H1 (cell line): Measurements from ENCODE around the gene SYK. TPM values are rescaled to one million over a fixed set of nuclear protein-coding genes. Genes with fewer than 3 reads are reported as not detected.

ENCODE experiments used
- CTCF ChIA-PET: fragments of 300-600 bp; sonication (Branson Sonifier 250); formaldehyde crosslinking; loops from one replicate; lab custom pipeline; 2021; ENCODE audit not compliant: partially characterized antibody; lab: Charles Lee
- POLR2A ChIA-PET: fragments of 300-600 bp; sonication (Branson Sonifier 250); formaldehyde crosslinking; loops from one replicate; lab custom pipeline; 2021; ENCODE audit warnings: inconsistent platforms; ENCODE audit not compliant: partially characterized antibody; lab: Charles Lee
- DNase-seq, 2 experiments: peaks; one replicate each; pipeline versions ENCODE4 v3.0.0 to v3.0.0-alpha.2; 2010 to 2022; ENCODE audit warnings: low spot score in 2 of 2, low read depth in 1 of 2, mixed read lengths in 1 of 2
- FAIRE-seq: peaks from 2 replicates; lab custom pipeline; 2011; peaks lifted over from hg19 to GRCh38; lab: Jason Lieb, UNC
- H2AFZ ChIP-seq: 2 replicates; pipeline ENCODE4 v1.8.1; 2012; ENCODE audit warnings: low read length, inconsistent platforms
- H2AK5ac ChIP-seq: 2 replicates; pipeline ENCODE4 v1.6.1; 2013; ENCODE audit warnings: low read depth, low read length
- H2BK120ac ChIP-seq: replicated peaks from 2 replicates; pipeline ENCODE3; 2013; ENCODE audit warnings: low read depth, low read length, inconsistent platforms
- H2BK12ac ChIP-seq: 2 replicates; pipeline ENCODE4 v1.6.1; 2013; ENCODE audit warnings: low read depth, low read length
- H2BK15ac ChIP-seq: 2 replicates; pipeline ENCODE4 v1.6.1; 2013; ENCODE audit warnings: low read length
- H2BK20ac ChIP-seq: 2 replicates; pipeline ENCODE4 v1.6.1; 2013; ENCODE audit warnings: low read length
- H2BK5ac ChIP-seq: 2 replicates; pipeline ENCODE4 v1.6.1; 2013; ENCODE audit warnings: low read depth, low read length
- H3K14ac ChIP-seq: 2 replicates; pipeline ENCODE4 v1.6.1; 2013; ENCODE audit warnings: inconsistent platforms; ENCODE audit not compliant: insufficient read length
- H3K18ac ChIP-seq: 2 replicates; pipeline ENCODE4 v1.6.1; 2013; ENCODE audit warnings: low read length; ENCODE audit errors: extremely low read depth
- H3K23ac ChIP-seq: 2 replicates; pipeline ENCODE4 v1.6.1; 2013; ENCODE audit warnings: inconsistent platforms; ENCODE audit not compliant: insufficient read length
- H3K23me2 ChIP-seq: 2 replicates; pipeline ENCODE4 v1.6.1; 2013; ENCODE audit warnings: low read depth, low read length
- H3K27ac ChIP-seq: 2 replicates; pipeline ENCODE4 v1.6.1; 2011; ENCODE audit warnings: low read depth, low read length, inconsistent platforms
- H3K27me3 ChIP-seq, 4 experiments: replicated peaks in 1 of 4; 1 replicate in 1 of 4; 2 replicates in 3 of 4; pipeline versions ENCODE4 v1.6.1 to v1.8.1; 2011 to 2013; ENCODE audit warnings: low read length in 3 of 4, mild to moderate bottlenecking in 3 of 4, inconsistent platforms in 2 of 4, mixed read lengths in 2 of 4, moderate library complexity in 1 of 4; ENCODE audit not compliant: control insufficient read depth in 3 of 4, insufficient read depth in 3 of 4; ENCODE audit errors: extremely low read depth in 1 of 4
- H3K36me3 ChIP-seq, 4 experiments: 2 replicates each; pipeline versions ENCODE4 v1.6.1 to v1.8.1; 2011 to 2013; ENCODE audit warnings: mild to moderate bottlenecking in 4 of 4, low read length in 3 of 4, moderate library complexity in 2 of 4, control low read depth in 1 of 4, inconsistent platforms in 1 of 4; ENCODE audit not compliant: insufficient read depth in 4 of 4, control insufficient read depth in 2 of 4
- H3K4ac ChIP-seq: replicated peaks from 2 replicates; pipeline ENCODE3; 2013; ENCODE audit warnings: low read length, low read depth, mixed read lengths, inconsistent platforms; ENCODE audit not compliant: insufficient read length
- H3K4me1 ChIP-seq, 4 experiments: replicated peaks in 1 of 4; 1 replicate in 1 of 4; 2 replicates in 3 of 4; pipeline versions ENCODE4 v1.6.1 to v1.8.1; 2011 to 2013; ENCODE audit warnings: low read length in 3 of 4, inconsistent platforms in 2 of 4, mixed read lengths in 1 of 4; ENCODE audit not compliant: insufficient read depth in 4 of 4, control insufficient read depth in 3 of 4
- H3K4me2 ChIP-seq, 2 experiments: 2 replicates each; pipeline versions ENCODE4 v1.6.1 to v1.8.1; 2011 to 2013; ENCODE audit warnings: low read depth in 2 of 2, low read length in 2 of 2, control low read depth in 1 of 2, inconsistent platforms in 1 of 2, mild to moderate bottlenecking in 1 of 2; ENCODE audit not compliant: insufficient read depth in 1 of 2
- H3K4me3 ChIP-seq, 4 experiments: fragments of 200-600, 300-600 bp in 1 of 4; sonication (generic), shearing (Covaris generic), sonication (Bioruptor Twin) in 1 of 4; 2 replicates each; pipeline versions ENCODE4 v1.5.1 to v1.8.1; 2011 to 2016; ENCODE audit warnings: low read length in 4 of 4, low read depth in 3 of 4, control low read depth in 2 of 4, inconsistent platforms in 2 of 4, mild to moderate bottlenecking in 2 of 4, mixed read lengths in 1 of 4, moderate library complexity in 1 of 4; ENCODE audit not compliant: insufficient read depth in 2 of 4; ENCODE audit errors: extremely low read depth in 1 of 4
- H3K56ac ChIP-seq: replicated peaks from 2 replicates; pipeline ENCODE3; 2013; ENCODE audit warnings: low read depth, mild to moderate bottlenecking, mixed read lengths, low read length, inconsistent platforms; ENCODE audit not compliant: insufficient read length
- H3K79me1 ChIP-seq: 2 replicates; pipeline ENCODE4 v1.6.1; 2013; ENCODE audit warnings: low read depth, low read length, control low read depth
- H3K79me2 ChIP-seq, 2 experiments: 2 replicates each; pipeline versions ENCODE4 v1.6.1 to v1.8.1; 2012 to 2013; ENCODE audit warnings: low read length in 2 of 2, mild to moderate bottlenecking in 2 of 2, inconsistent platforms in 1 of 2; ENCODE audit not compliant: insufficient read depth in 2 of 2, control insufficient read depth in 1 of 2
- H3K9ac ChIP-seq, 4 experiments: replicated peaks in 1 of 4; 1 replicate in 1 of 4; 2 replicates in 3 of 4; pipeline versions ENCODE4 v1.6.1 to v1.8.1; 2011 to 2013; ENCODE audit warnings: low read depth in 3 of 4, low read length in 3 of 4, control low read depth in 2 of 4, mild to moderate bottlenecking in 2 of 4, moderate library complexity in 2 of 4, inconsistent platforms in 1 of 4; ENCODE audit errors: extremely low read depth in 1 of 4
- H3K9me3 ChIP-seq, 2 experiments: 2 replicates each; pipeline versions ENCODE4 v1.6.1 to v1.8.1; 2012 to 2013; ENCODE audit warnings: mild to moderate bottlenecking in 2 of 2, moderate library complexity in 2 of 2, control low read depth in 1 of 2, inconsistent platforms in 1 of 2, low read depth in 1 of 2, low read length in 1 of 2, mixed read lengths in 1 of 2; ENCODE audit not compliant: insufficient read depth in 2 of 2
- H4K20me1 ChIP-seq, 2 experiments: replicated peaks in 1 of 2; 2 replicates each; pipeline versions ENCODE3 to v1.8.1; 2011 to 2013; ENCODE audit warnings: inconsistent platforms in 2 of 2, low read length in 2 of 2, mild to moderate bottlenecking in 1 of 2; ENCODE audit not compliant: insufficient read depth in 2 of 2, control insufficient read depth in 1 of 2
- H4K5ac ChIP-seq: 2 replicates; pipeline ENCODE4 v1.6.1; 2013; ENCODE audit warnings: low read length, low read depth, mixed read lengths, inconsistent platforms; ENCODE audit not compliant: insufficient read length
- H4K8ac ChIP-seq: 2 replicates; pipeline ENCODE4 v1.8.0; 2013; ENCODE audit warnings: mild to moderate bottlenecking, moderate library complexity, low read length, inconsistent platforms; ENCODE audit not compliant: insufficient read depth; ENCODE audit errors: extremely low read depth
- H4K91ac ChIP-seq: replicated peaks from 2 replicates; pipeline ENCODE3; 2013; ENCODE audit warnings: low read length, mixed read lengths, inconsistent platforms; ENCODE audit not compliant: insufficient read length
- CBX8 ChIP-seq: fragments of 300-800, 300-1000 bp; sonication (generic); IDR thresholded peaks from 2 replicates; pipeline ENCODE4 v1.7.1; 2016; ENCODE audit warnings: low read depth, low read length, borderline replicate concordance
- EZH2 ChIP-seq: fragments of 200-600 bp; sonication (generic); IDR thresholded peaks from 2 replicates; pipeline ENCODE4 v1.7.1; 2012; ENCODE audit warnings: low read depth, mild to moderate bottlenecking, moderate library complexity, low read length, inconsistent platforms; ENCODE audit not compliant: severe bottlenecking
- FOSL1 ChIP-seq: IDR thresholded peaks from 2 replicates; pipeline ENCODE4 v1.6.1; 2011; ENCODE audit warnings: mild to moderate bottlenecking, low read depth, low read length, moderate library complexity; ENCODE audit not compliant: insufficient read depth
- JUND ChIP-seq: IDR thresholded peaks from 2 replicates; pipeline ENCODE4 v1.6.1; 2011; ENCODE audit warnings: mild to moderate bottlenecking, improper control_type of control experiment, low read length
- MAX ChIP-seq: IDR thresholded peaks from 2 replicates; pipeline ENCODE4 v1.6.1; 2012; ENCODE audit warnings: inconsistent platforms
- NRF1 ChIP-seq: IDR thresholded peaks from 2 replicates; pipeline ENCODE4 v1.6.1; 2011; ENCODE audit warnings: mild to moderate bottlenecking, low read depth, low read length, improper control_type of control experiment
- RAD21 ChIP-seq, 2 experiments: IDR thresholded peaks in 1 of 2; conservative IDR thresholded peaks in 1 of 2; 2 replicates each; pipeline ENCODE4 v1.6.1; 2011; ENCODE audit warnings: low read depth in 2 of 2, low read length in 2 of 2, improper control_type of control experiment in 1 of 2, inconsistent platforms in 1 of 2, mild to moderate bottlenecking in 1 of 2, moderate library complexity in 1 of 2
- TAF1 ChIP-seq: IDR thresholded peaks from 2 replicates; pipeline ENCODE4 v1.6.1; 2011; ENCODE audit warnings: mild to moderate bottlenecking, low read depth, low read length
- YY1 ChIP-seq: IDR thresholded peaks from 2 replicates; pipeline ENCODE4 v1.6.1; 2011; ENCODE audit warnings: low read depth, mild to moderate bottlenecking, low read length
- ZNF274 ChIP-seq: IDR thresholded peaks from 2 replicates; pipeline ENCODE4 v1.7.0; 2012; ENCODE audit warnings: low read length, borderline replicate concordance; ENCODE audit errors: extremely low read depth
- WGBS, 2 experiments: shearing (Covaris generic) in 1 of 2; methylation state at CpG; one replicate each; pipeline versions ENCODE4 v1.1.6 to v1.1.7; 2013 to 2015; ENCODE audit warnings: low lambda C conversion rate in 2 of 2, mixed read lengths in 2 of 2, inconsistent platforms in 1 of 2, low coverage in 1 of 2, missing lambda C conversion rate in 1 of 2; ENCODE audit not compliant: insufficient replicate concordance in 2 of 2, insufficient coverage in 1 of 2, insufficient read length in 1 of 2; ENCODE audit errors: extremely low coverage in 1 of 2, missing lambda C conversion rate in 1 of 2; 5-methylcytosine and 5-hydroxymethylcytosine counted together
- polyA plus RNA-seq, 7 experiments: library from polyadenylated mRNA; depleted of rRNA in 3 of 7; stranded (reverse) in 5 of 7; unstranded in 2 of 7; fragments of >200 nt in 5 of 7; fragments of 200-250 nt in 2 of 7; gene quantifications; 1 replicate in 5 of 7; 2 replicates in 1 of 7; 4 replicates in 1 of 7; pipeline versions ENCODE4 v1.2.1 to v1.2.3, GENCODE V29; 2011 to 2013; ENCODE audit warnings: missing spikeins in 2 of 7, mixed read lengths in 2 of 7
- total RNA-seq: library from RNA; stranded (reverse); fragmentation: NEBNext Ultra II Directional; extraction: Animal tissue kit (Norgen Biotek cat#: 25700); gene quantifications from 2 replicates; pipeline ENCODE4 v1.2.1, GENCODE V29; 2021
- TF ChIP-seq, protein P1 (sequence below): IDR thresholded peaks from 2 replicates; pipeline ENCODE4 v1.6.1; 2011; ENCODE audit warnings: low read depth, mild to moderate bottlenecking, low read length; ENCODE audit not compliant: insufficient read depth

SYK gene
- total and polyA plus RNA-seq, 2 of the 8 experiments (the other 6 are each of a cell fraction or from before 2014, with no cell fraction given), result 1.5 to 4.4 TPM

GRCh38 chr9:90803860-90804593, 2.4 kb downstream of the SYK start:
- H3K23me2 ChIP-seq, result peaks cover 8% of the 10 kb centered on the region; the same call in 1 of the 2 replicates
- DNase-seq (no peak), FAIRE-seq (no peak)
- H3K36me3 ChIP-seq, result no peaks in the 10 kb centered on the region
- H3K4ac ChIP-seq, result no peak overlapping the region
- H4K8ac ChIP-seq, result no peak overlapping the region
- H3K14ac ChIP-seq, result no peak overlapping the region
- no peak overlapping the region for H3K56ac ChIP-seq
- H3K9me3 ChIP-seq, result no peaks in the 10 kb centered on the region
- H3K4me2 ChIP-seq, result no peak overlapping the region
- no peaks in the 10 kb centered on the region for H3K79me1 ChIP-seq
- H2AK5ac ChIP-seq, result no peak overlapping the region
- no peak overlapping the region for H3K23ac ChIP-seq
- no peaks in the 10 kb centered on the region for H3K79me2 ChIP-seq
- H4K5ac ChIP-seq, result no peak overlapping the region
- no peak overlapping the region for H2BK120ac ChIP-seq
- H2BK5ac ChIP-seq, result no peak overlapping the region
- no peaks in the 10 kb centered on the region for H4K20me1 ChIP-seq
- WGBS, 2 experiments, result 94% methylated on average over 3 of the region's 3 CpGs; no CpG with 5 or more reads in 1 of the 2 experiments
- H3K18ac ChIP-seq, result no peak overlapping the region
- H3K4me1 ChIP-seq, result peaks cover 0 to 5% (median under 1%) of the 10 kb centered on the region in 4 experiments; a peak in 2 of 7 replicates
- H2AFZ ChIP-seq, result no peak overlapping the region
- no peak overlapping the region for H3K27ac ChIP-seq
- H3K27me3 ChIP-seq, result peaks cover 0 to 18% (median 11%) of the 10 kb centered on the region in 4 experiments; a peak in 6 of 7 replicates
- H2BK20ac ChIP-seq, result no peak overlapping the region
- no peak overlapping the region for H2BK12ac ChIP-seq
- no peak overlapping the region for H3K4me3 ChIP-seq
- H3K9ac ChIP-seq, result no peak overlapping the region
- ChIA-PET CTCF (interaction anchor here (1.0 kb wide), 1 partner anchor 10 kb away, joined by 4 read pairs; no protein-coding TSS in a partner anchor), POLR2A (no interaction called here)
- no peak overlapping the region for H4K91ac ChIP-seq
- H2BK15ac ChIP-seq, result no peak overlapping the region
- TF ChIP-seq FOSL1 (no peak), CBX8 (no peak), NRF1 (no peak), EZH2 (no peak), YY1 (no peak), JUND (no peak), TAF1 (no peak), MAX (no peak), RAD21 (IDR thresholded peaks at IDR 0.05 in 1 of 2, conservative IDR thresholded peaks at IDR 0.05 in 1 of 2; ENCODE audit: low read depth in 2 of 2, low read length in 2 of 2) (no peak), ZNF274 (no peak)
- TF ChIP-seq, protein P1, sequence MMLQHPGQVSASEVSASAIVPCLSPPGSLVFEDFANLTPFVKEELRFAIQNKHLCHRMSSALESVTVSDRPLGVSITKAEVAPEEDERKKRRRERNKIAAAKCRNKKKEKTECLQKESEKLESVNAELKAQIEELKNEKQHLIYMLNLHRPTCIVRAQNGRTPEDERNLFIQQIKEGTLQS, result no peak
